Measurements from ENCODE around the gene THEMIS. TPM values are rescaled to one million over a fixed set of nuclear protein-coding genes. Genes with fewer than 3 reads are reported as not detected.

THEMIS gene
- total RNA-seq, 1 experiment from 2014 or later = 0.05 TPM

DNA sequence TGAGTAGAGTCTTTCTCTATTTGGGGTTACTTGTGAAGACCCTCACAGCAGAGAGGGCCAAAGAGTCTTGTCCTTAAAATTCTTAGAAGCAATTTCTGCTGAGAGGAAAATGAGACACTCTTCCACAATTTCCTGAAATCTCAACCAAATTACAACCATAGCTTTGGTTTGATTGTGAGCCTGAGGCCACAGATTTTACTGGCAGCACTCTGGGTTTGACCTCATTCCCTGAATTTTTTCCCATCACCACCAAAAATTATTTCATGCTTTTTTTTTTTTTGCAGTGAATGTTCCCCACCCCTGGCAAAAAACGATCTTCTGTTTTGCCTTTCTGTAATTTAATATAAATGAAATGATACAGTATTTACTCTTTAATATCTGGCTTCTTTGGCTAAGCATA lies 125.5 kb downstream of the THEMIS start:
- ATAC-seq = no peak
- Histone ChIP-seq H3K4me3 (ENCODE audit: low read depth in 2 of 2, low read length in 2 of 2) (no peak overlapping the region), H3K36me3 (ENCODE audit: control insufficient read depth, insufficient read depth, low read length) (no peaks in the 10 kb centered on the region), H3K27me3 (ENCODE audit: control insufficient read depth, insufficient read depth, low read length) (no peaks in the 10 kb centered on the region), H3K9me3 (ENCODE audit: control insufficient read depth, insufficient read depth, low read depth, low read length) (no peaks in the 10 kb centered on the region), H3K27ac (ENCODE audit: low read length) (no peak overlapping the region), H3K4me1 (ENCODE audit: control insufficient read depth, insufficient read depth, low read length) (no peaks in the 10 kb centered on the region)
- no TSS peak for BruUV-seq (replicated peaks)
- no peak for DNase-seq (ENCODE audit: low read depth, low spot score)
- ChIA-PET CTCF (no interaction called here), POLR2A (interaction anchor here (0.7 kb wide), 1 partner anchor 381 kb away, joined by 4 read pairs; no protein-coding TSS in a partner anchor)
- TF ChIP-seq REST (IDR thresholded peaks at IDR 0.05; ENCODE audit: insufficient read depth in 1 of 2, low read depth in 2 of 2, low read length in 1 of 2) = no peak
- TF ChIP-seq POLR2AphosphoS5 (IDR thresholded peaks at IDR 0.05; ENCODE audit: low read depth, low read length) = no peak
- TF ChIP-seq CTCF (IDR thresholded peaks at IDR 0.05) = no peak
- TF ChIP-seq TCF7L2 (IDR thresholded peaks at IDR 0.05; ENCODE audit: low read depth, low read length) = no peak
- TF ChIP-seq SIN3A (IDR thresholded peaks at IDR 0.05; ENCODE audit: borderline replicate concordance, insufficient read depth, low read depth, low read length) = no peak
- in situ Hi-C loops (cut with HindIII; ENCODE audit: low pct_unique_long_range_greater_than_20kb, low sequenced_read_pairs) = no loop called here
- intact Hi-C loops (cut with micrococcal nuclease; ENCODE audit: unreplicated experiment) = no loop called here

DNA sequence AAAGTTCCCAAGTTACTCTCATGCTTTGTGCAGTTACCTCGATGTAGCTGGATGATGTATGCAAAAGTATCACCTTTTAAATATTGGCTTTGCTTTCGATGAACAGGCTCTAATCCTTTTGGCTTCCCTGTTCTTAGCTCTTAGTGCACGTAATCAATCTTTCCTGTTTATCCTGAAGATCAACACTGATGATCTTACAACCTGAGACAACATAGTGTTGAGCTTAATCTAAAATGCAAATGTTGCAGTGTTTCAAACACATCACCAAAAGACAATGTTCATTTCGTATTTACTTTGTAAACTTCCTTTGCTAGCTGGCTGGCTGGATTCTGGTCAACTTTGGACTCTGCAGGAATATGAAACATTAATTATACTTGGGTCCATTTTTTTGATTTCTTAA lies 132.1 kb downstream of the THEMIS start:
- no peak overlapping the region for H3K4me3 ChIP-seq (ENCODE audit: low read depth in 2 of 2, low read length in 2 of 2)
- ChIA-PET CTCF (no interaction called here), POLR2A (no interaction called here)
- H3K27me3 ChIP-seq (ENCODE audit: control insufficient read depth, insufficient read depth, low read length) = no peaks in the 10 kb centered on the region
- no peaks in the 10 kb centered on the region for H3K9me3 ChIP-seq (ENCODE audit: control insufficient read depth, insufficient read depth, low read depth, low read length)
- no peaks in the 10 kb centered on the region for H3K4me1 ChIP-seq (ENCODE audit: control insufficient read depth, insufficient read depth, low read length)
- no peak for DNase-seq (ENCODE audit: low read depth, low spot score)
- intact Hi-C loops (cut with micrococcal nuclease; ENCODE audit: unreplicated experiment) (no loop called here), in situ Hi-C loops (cut with HindIII; ENCODE audit: low pct_unique_long_range_greater_than_20kb, low sequenced_read_pairs) (no loop called here)
- no peak for TF ChIP-seq CTCF (IDR thresholded peaks at IDR 0.05)
- TF ChIP-seq TCF7L2 (IDR thresholded peaks at IDR 0.05; ENCODE audit: low read depth, low read length) = no peak
- TF ChIP-seq POLR2AphosphoS5 (IDR thresholded peaks at IDR 0.05; ENCODE audit: low read depth, low read length) = no peak
- TF ChIP-seq SIN3A (IDR thresholded peaks at IDR 0.05; ENCODE audit: borderline replicate concordance, insufficient read depth, low read depth, low read length) = no peak
- TF ChIP-seq REST (IDR thresholded peaks at IDR 0.05; ENCODE audit: insufficient read depth in 1 of 2, low read depth in 2 of 2, low read length in 1 of 2) = no peak
- no peak overlapping the region for H3K27ac ChIP-seq (ENCODE audit: low read length)
- no peaks in the 10 kb centered on the region for H3K36me3 ChIP-seq (ENCODE audit: control insufficient read depth, insufficient read depth, low read length)
- no TSS peak for BruUV-seq (replicated peaks)
- ATAC-seq = no peak

All from Panc1 (cell line).